H1 (cell line): ENCODE measurements around the gene IL1RAP. TPM values are rescaled to one million over a fixed set of nuclear protein-coding genes. Genes with fewer than 3 reads are reported as not detected.

Experiments used
- CTCF ChIA-PET: fragments of 300-600 bp; sonication (Branson Sonifier 250); formaldehyde crosslinking; loops from one replicate; lab custom pipeline; 2021; ENCODE audit not compliant: partially characterized antibody; lab: Charles Lee
- POLR2A ChIA-PET: fragments of 300-600 bp; sonication (Branson Sonifier 250); formaldehyde crosslinking; loops from one replicate; lab custom pipeline; 2021; ENCODE audit warnings: inconsistent platforms; ENCODE audit not compliant: partially characterized antibody; lab: Charles Lee
- DNase-seq, 2 experiments: peaks; one replicate each; pipeline versions ENCODE4 v3.0.0 to v3.0.0-alpha.2; 2010 to 2022; ENCODE audit warnings: low spot score in 2 of 2, low read depth in 1 of 2, mixed read lengths in 1 of 2
- FAIRE-seq: peaks from 2 replicates; lab custom pipeline; 2011; peaks lifted over from hg19 to GRCh38; lab: Jason Lieb, UNC
- H2AFZ ChIP-seq: 2 replicates; pipeline ENCODE4 v1.8.1; 2012; ENCODE audit warnings: low read length, inconsistent platforms
- H2AK5ac ChIP-seq: 2 replicates; pipeline ENCODE4 v1.6.1; 2013; ENCODE audit warnings: low read depth, low read length
- H2BK120ac ChIP-seq: replicated peaks from 2 replicates; pipeline ENCODE3; 2013; ENCODE audit warnings: low read depth, low read length, inconsistent platforms
- H2BK12ac ChIP-seq: 2 replicates; pipeline ENCODE4 v1.6.1; 2013; ENCODE audit warnings: low read depth, low read length
- H2BK15ac ChIP-seq: 2 replicates; pipeline ENCODE4 v1.6.1; 2013; ENCODE audit warnings: low read length
- H2BK20ac ChIP-seq: 2 replicates; pipeline ENCODE4 v1.6.1; 2013; ENCODE audit warnings: low read length
- H2BK5ac ChIP-seq: 2 replicates; pipeline ENCODE4 v1.6.1; 2013; ENCODE audit warnings: low read depth, low read length
- H3K14ac ChIP-seq: 2 replicates; pipeline ENCODE4 v1.6.1; 2013; ENCODE audit warnings: inconsistent platforms; ENCODE audit not compliant: insufficient read length
- H3K18ac ChIP-seq: 2 replicates; pipeline ENCODE4 v1.6.1; 2013; ENCODE audit warnings: low read length; ENCODE audit errors: extremely low read depth
- H3K23ac ChIP-seq: 2 replicates; pipeline ENCODE4 v1.6.1; 2013; ENCODE audit warnings: inconsistent platforms; ENCODE audit not compliant: insufficient read length
- H3K23me2 ChIP-seq: 2 replicates; pipeline ENCODE4 v1.6.1; 2013; ENCODE audit warnings: low read depth, low read length
- H3K27ac ChIP-seq: 2 replicates; pipeline ENCODE4 v1.6.1; 2011; ENCODE audit warnings: low read depth, low read length, inconsistent platforms
- H3K27me3 ChIP-seq, 4 experiments: replicated peaks in 1 of 4; 1 replicate in 1 of 4; 2 replicates in 3 of 4; pipeline versions ENCODE4 v1.6.1 to v1.8.1; 2011 to 2013; ENCODE audit warnings: low read length in 3 of 4, mild to moderate bottlenecking in 3 of 4, inconsistent platforms in 2 of 4, mixed read lengths in 2 of 4, moderate library complexity in 1 of 4; ENCODE audit not compliant: control insufficient read depth in 3 of 4, insufficient read depth in 3 of 4; ENCODE audit errors: extremely low read depth in 1 of 4
- H3K36me3 ChIP-seq, 4 experiments: 2 replicates each; pipeline versions ENCODE4 v1.6.1 to v1.8.1; 2011 to 2013; ENCODE audit warnings: mild to moderate bottlenecking in 4 of 4, low read length in 3 of 4, moderate library complexity in 2 of 4, control low read depth in 1 of 4, inconsistent platforms in 1 of 4; ENCODE audit not compliant: insufficient read depth in 4 of 4, control insufficient read depth in 2 of 4
- H3K4ac ChIP-seq: replicated peaks from 2 replicates; pipeline ENCODE3; 2013; ENCODE audit warnings: low read length, low read depth, mixed read lengths, inconsistent platforms; ENCODE audit not compliant: insufficient read length
- H3K4me1 ChIP-seq, 4 experiments: replicated peaks in 1 of 4; 1 replicate in 1 of 4; 2 replicates in 3 of 4; pipeline versions ENCODE4 v1.6.1 to v1.8.1; 2011 to 2013; ENCODE audit warnings: low read length in 3 of 4, inconsistent platforms in 2 of 4, mixed read lengths in 1 of 4; ENCODE audit not compliant: insufficient read depth in 4 of 4, control insufficient read depth in 3 of 4
- H3K4me2 ChIP-seq, 2 experiments: 2 replicates each; pipeline versions ENCODE4 v1.6.1 to v1.8.1; 2011 to 2013; ENCODE audit warnings: low read depth in 2 of 2, low read length in 2 of 2, control low read depth in 1 of 2, inconsistent platforms in 1 of 2, mild to moderate bottlenecking in 1 of 2; ENCODE audit not compliant: insufficient read depth in 1 of 2
- H3K4me3 ChIP-seq, 4 experiments: fragments of 200-600, 300-600 bp in 1 of 4; sonication (generic), shearing (Covaris generic), sonication (Bioruptor Twin) in 1 of 4; 2 replicates each; pipeline versions ENCODE4 v1.5.1 to v1.8.1; 2011 to 2016; ENCODE audit warnings: low read length in 4 of 4, low read depth in 3 of 4, control low read depth in 2 of 4, inconsistent platforms in 2 of 4, mild to moderate bottlenecking in 2 of 4, mixed read lengths in 1 of 4, moderate library complexity in 1 of 4; ENCODE audit not compliant: insufficient read depth in 2 of 4; ENCODE audit errors: extremely low read depth in 1 of 4
- H3K56ac ChIP-seq: replicated peaks from 2 replicates; pipeline ENCODE3; 2013; ENCODE audit warnings: low read depth, mild to moderate bottlenecking, mixed read lengths, low read length, inconsistent platforms; ENCODE audit not compliant: insufficient read length
- H3K79me1 ChIP-seq: 2 replicates; pipeline ENCODE4 v1.6.1; 2013; ENCODE audit warnings: low read depth, low read length, control low read depth
- H3K79me2 ChIP-seq, 2 experiments: 2 replicates each; pipeline versions ENCODE4 v1.6.1 to v1.8.1; 2012 to 2013; ENCODE audit warnings: low read length in 2 of 2, mild to moderate bottlenecking in 2 of 2, inconsistent platforms in 1 of 2; ENCODE audit not compliant: insufficient read depth in 2 of 2, control insufficient read depth in 1 of 2
- H3K9ac ChIP-seq, 4 experiments: replicated peaks in 1 of 4; 1 replicate in 1 of 4; 2 replicates in 3 of 4; pipeline versions ENCODE4 v1.6.1 to v1.8.1; 2011 to 2013; ENCODE audit warnings: low read depth in 3 of 4, low read length in 3 of 4, control low read depth in 2 of 4, mild to moderate bottlenecking in 2 of 4, moderate library complexity in 2 of 4, inconsistent platforms in 1 of 4; ENCODE audit errors: extremely low read depth in 1 of 4
- H3K9me3 ChIP-seq, 2 experiments: 2 replicates each; pipeline versions ENCODE4 v1.6.1 to v1.8.1; 2012 to 2013; ENCODE audit warnings: mild to moderate bottlenecking in 2 of 2, moderate library complexity in 2 of 2, control low read depth in 1 of 2, inconsistent platforms in 1 of 2, low read depth in 1 of 2, low read length in 1 of 2, mixed read lengths in 1 of 2; ENCODE audit not compliant: insufficient read depth in 2 of 2
- H4K20me1 ChIP-seq, 2 experiments: replicated peaks in 1 of 2; 2 replicates each; pipeline versions ENCODE3 to v1.8.1; 2011 to 2013; ENCODE audit warnings: inconsistent platforms in 2 of 2, low read length in 2 of 2, mild to moderate bottlenecking in 1 of 2; ENCODE audit not compliant: insufficient read depth in 2 of 2, control insufficient read depth in 1 of 2
- H4K5ac ChIP-seq: 2 replicates; pipeline ENCODE4 v1.6.1; 2013; ENCODE audit warnings: low read length, low read depth, mixed read lengths, inconsistent platforms; ENCODE audit not compliant: insufficient read length
- H4K8ac ChIP-seq: 2 replicates; pipeline ENCODE4 v1.8.0; 2013; ENCODE audit warnings: mild to moderate bottlenecking, moderate library complexity, low read length, inconsistent platforms; ENCODE audit not compliant: insufficient read depth; ENCODE audit errors: extremely low read depth
- H4K91ac ChIP-seq: replicated peaks from 2 replicates; pipeline ENCODE3; 2013; ENCODE audit warnings: low read length, mixed read lengths, inconsistent platforms; ENCODE audit not compliant: insufficient read length
- ASH2L ChIP-seq: fragments of 200-600, 300-600 bp; sonication (generic); IDR thresholded peaks from one replicate; pipeline ENCODE4 v1.7.1; 2017; ENCODE audit warnings: low read length
- BCL11A ChIP-seq, 2 experiments: IDR thresholded peaks; one replicate each; pipeline ENCODE4 v1.6.1; 2011; ENCODE audit warnings: low read depth in 2 of 2, low read length in 2 of 2, mild to moderate bottlenecking in 2 of 2
- CBX8 ChIP-seq: fragments of 300-800, 300-1000 bp; sonication (generic); IDR thresholded peaks from 2 replicates; pipeline ENCODE4 v1.7.1; 2016; ENCODE audit warnings: low read depth, low read length, borderline replicate concordance
- CHD2 ChIP-seq: IDR thresholded peaks from 2 replicates; pipeline ENCODE4 v1.6.1; 2012; ENCODE audit warnings: low read length, improper control_type of control experiment
- CTBP2 ChIP-seq: IDR thresholded peaks from 2 replicates; pipeline ENCODE4 v1.7.0; 2011; ENCODE audit warnings: borderline replicate concordance, mild to moderate bottlenecking, moderate library complexity, mixed read lengths, low read length; ENCODE audit not compliant: insufficient read depth, insufficient read length
- FOSL1 ChIP-seq: IDR thresholded peaks from 2 replicates; pipeline ENCODE4 v1.6.1; 2011; ENCODE audit warnings: mild to moderate bottlenecking, low read depth, low read length, moderate library complexity; ENCODE audit not compliant: insufficient read depth
- RAD21 ChIP-seq, 2 experiments: IDR thresholded peaks in 1 of 2; conservative IDR thresholded peaks in 1 of 2; 2 replicates each; pipeline ENCODE4 v1.6.1; 2011; ENCODE audit warnings: low read depth in 2 of 2, low read length in 2 of 2, improper control_type of control experiment in 1 of 2, inconsistent platforms in 1 of 2, mild to moderate bottlenecking in 1 of 2, moderate library complexity in 1 of 2
- RFX5 ChIP-seq: IDR thresholded peaks from 2 replicates; pipeline ENCODE4 v1.6.1; 2011; ENCODE audit warnings: low read depth, low read length, improper control_type of control experiment, borderline replicate concordance
- SAP30 ChIP-seq: fragments of 300-600 bp; sonication (generic); IDR thresholded peaks from 2 replicates; pipeline ENCODE4 v1.7.1; 2012; ENCODE audit warnings: low read length, moderate library complexity, mild to moderate bottlenecking, inconsistent platforms; ENCODE audit not compliant: insufficient read depth, insufficient replicate concordance
- SIN3A ChIP-seq, 2 experiments: IDR thresholded peaks in 1 of 2; conservative IDR thresholded peaks in 1 of 2; 2 replicates each; pipeline ENCODE4 v1.6.1; 2011 to 2012; ENCODE audit warnings: low read length in 2 of 2, improper control_type of control experiment in 1 of 2, low read depth in 1 of 2, mild to moderate bottlenecking in 1 of 2
- SP2 ChIP-seq: IDR thresholded peaks from 2 replicates; pipeline ENCODE4 v1.6.1; 2012; ENCODE audit warnings: mild to moderate bottlenecking, low read length, inconsistent platforms
- TCF12 ChIP-seq: IDR thresholded peaks from 2 replicates; pipeline ENCODE4 v1.6.1; 2011; ENCODE audit warnings: low read depth, mild to moderate bottlenecking, low read length
- WGBS, 2 experiments: shearing (Covaris generic) in 1 of 2; methylation state at CpG; one replicate each; pipeline versions ENCODE4 v1.1.6 to v1.1.7; 2013 to 2015; ENCODE audit warnings: low lambda C conversion rate in 2 of 2, mixed read lengths in 2 of 2, inconsistent platforms in 1 of 2, low coverage in 1 of 2, missing lambda C conversion rate in 1 of 2; ENCODE audit not compliant: insufficient replicate concordance in 2 of 2, insufficient coverage in 1 of 2, insufficient read length in 1 of 2; ENCODE audit errors: extremely low coverage in 1 of 2, missing lambda C conversion rate in 1 of 2; 5-methylcytosine and 5-hydroxymethylcytosine counted together
- polyA plus RNA-seq, 7 experiments: library from polyadenylated mRNA; depleted of rRNA in 3 of 7; stranded (reverse) in 5 of 7; unstranded in 2 of 7; fragments of >200 nt in 5 of 7; fragments of 200-250 nt in 2 of 7; gene quantifications; 1 replicate in 5 of 7; 2 replicates in 1 of 7; 4 replicates in 1 of 7; pipeline versions ENCODE4 v1.2.1 to v1.2.3, GENCODE V29; 2011 to 2013; ENCODE audit warnings: missing spikeins in 2 of 7, mixed read lengths in 2 of 7
- total RNA-seq: library from RNA; stranded (reverse); fragmentation: NEBNext Ultra II Directional; extraction: Animal tissue kit (Norgen Biotek cat#: 25700); gene quantifications from 2 replicates; pipeline ENCODE4 v1.2.1, GENCODE V29; 2021
- TF ChIP-seq, protein P1 (sequence below): IDR thresholded peaks from 2 replicates; pipeline ENCODE4 v1.6.1; 2011; ENCODE audit warnings: low read depth, mild to moderate bottlenecking, low read length; ENCODE audit not compliant: insufficient read depth

The IL1RAP gene
- total and polyA plus RNA-seq, 2 of the 8 experiments (the other 6 are each of a cell fraction or from before 2014, with no cell fraction given) = 2.4 to 3.9 TPM

DNA sequence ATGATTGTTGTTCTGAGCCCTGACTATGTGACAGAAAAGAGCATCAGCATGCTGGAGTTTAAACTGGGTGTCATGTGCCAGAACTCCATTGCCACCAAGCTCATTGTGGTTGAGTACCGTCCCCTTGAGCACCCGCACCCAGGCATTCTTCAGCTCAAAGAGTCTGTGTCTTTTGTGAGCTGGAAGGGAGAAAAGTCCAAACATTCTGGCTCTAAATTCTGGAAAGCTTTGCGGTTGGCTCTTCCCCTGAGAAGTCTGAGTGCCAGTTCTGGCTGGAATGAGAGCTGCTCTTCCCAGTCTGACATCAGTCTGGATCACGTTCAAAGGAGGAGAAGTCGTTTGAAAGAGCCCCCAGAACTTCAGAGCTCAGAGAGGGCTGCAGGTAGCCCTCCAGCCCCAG is 142.0 kb downstream of the IL1RAP start:
- Histone ChIP-seq H4K5ac (no peak overlapping the region), H4K8ac (no peak overlapping the region; the same call in none of the 2 replicates), H4K91ac (no peak overlapping the region), H3K23me2 (no peaks in the 10 kb centered on the region; the same call in 1 of the 2 replicates), H3K14ac (no peak overlapping the region), H2BK12ac (no peak overlapping the region), H3K4me1 (no peaks in the 10 kb centered on the region), H3K4me2 (no peak overlapping the region), H2BK20ac (no peak overlapping the region), H3K79me2 (no peaks in the 10 kb centered on the region), H3K9me3 (no peaks in the 10 kb centered on the region), H3K4me3 (no peak overlapping the region), H3K27me3 (no peaks in the 10 kb centered on the region), H2AFZ (no peak overlapping the region), H2BK5ac (no peak overlapping the region), H2AK5ac (no peak overlapping the region), H3K56ac (no peak overlapping the region), H2BK120ac (no peak overlapping the region), H3K79me1 (no peaks in the 10 kb centered on the region), H3K9ac (no peak overlapping the region), H4K20me1 (no peaks in the 10 kb centered on the region), H3K36me3 (no peaks in the 10 kb centered on the region), H3K18ac (no peak overlapping the region), H3K23ac (no peak overlapping the region), H3K4ac (no peak overlapping the region), H3K27ac (no peak overlapping the region), H2BK15ac (no peak overlapping the region)
- ChIA-PET CTCF (interaction anchor here (1.8 kb wide), 1 partner anchor 12 kb away, joined by 4 read pairs; no protein-coding TSS in a partner anchor), POLR2A (no interaction called here)
- DNase-seq (no peak), FAIRE-seq (no peak)
- WGBS, 2 experiments = 88% methylated on average over 5 of the region's 5 CpGs; no CpG with 5 or more reads in 1 of the 2 experiments
- TF ChIP-seq CTBP2 (no peak), SAP30 (no peak), RFX5 (no peak), SP2 (no peak), SIN3A (conservative IDR thresholded peaks at IDR 0.05 in 1 of 2, IDR thresholded peaks at IDR 0.05 in 1 of 2; ENCODE audit: low read depth in 1 of 2, low read length in 2 of 2) (no peak), TCF12 (no peak), CHD2 (no peak), RAD21 (IDR thresholded peaks at IDR 0.05 in 1 of 2, conservative IDR thresholded peaks at IDR 0.05 in 1 of 2; ENCODE audit: low read depth in 2 of 2, low read length in 2 of 2) (no peak), ASH2L (no peak), BCL11A (IDR thresholded peaks at IDR 0.05; ENCODE audit: low read depth in 2 of 2, low read length in 2 of 2) (no peak), FOSL1 (no peak), CBX8 (no peak)
- TF ChIP-seq, protein P1, sequence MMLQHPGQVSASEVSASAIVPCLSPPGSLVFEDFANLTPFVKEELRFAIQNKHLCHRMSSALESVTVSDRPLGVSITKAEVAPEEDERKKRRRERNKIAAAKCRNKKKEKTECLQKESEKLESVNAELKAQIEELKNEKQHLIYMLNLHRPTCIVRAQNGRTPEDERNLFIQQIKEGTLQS = no peak
